ENCODE measurements around the gene TASP1.

The TASP1 gene

DNA sequence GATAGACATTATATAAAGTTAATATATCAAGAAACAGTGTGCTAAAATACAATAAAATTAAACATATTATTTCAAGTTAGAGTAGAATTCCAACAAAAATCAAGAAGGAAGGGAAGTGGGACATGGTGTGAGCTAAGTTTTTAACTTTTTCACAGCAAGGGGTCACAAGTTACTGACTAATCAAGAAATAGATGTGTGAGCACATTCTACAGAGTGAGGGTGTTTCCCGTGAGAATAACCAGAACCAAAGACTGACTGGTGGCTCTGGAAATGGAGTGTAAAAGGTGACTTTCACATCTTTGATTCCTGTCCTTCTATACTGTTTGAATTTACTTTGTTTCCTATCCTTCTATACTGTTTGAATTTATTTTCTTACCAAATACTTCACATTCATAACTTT is 206.6 kb downstream of the TASP1 start:
- peak; percentile 49 for FAIRE-seq

GRCh38 chr20:13430346-13431002 is 208.3 kb downstream of the TASP1 start:
- FAIRE-seq: no peak

DNA sequence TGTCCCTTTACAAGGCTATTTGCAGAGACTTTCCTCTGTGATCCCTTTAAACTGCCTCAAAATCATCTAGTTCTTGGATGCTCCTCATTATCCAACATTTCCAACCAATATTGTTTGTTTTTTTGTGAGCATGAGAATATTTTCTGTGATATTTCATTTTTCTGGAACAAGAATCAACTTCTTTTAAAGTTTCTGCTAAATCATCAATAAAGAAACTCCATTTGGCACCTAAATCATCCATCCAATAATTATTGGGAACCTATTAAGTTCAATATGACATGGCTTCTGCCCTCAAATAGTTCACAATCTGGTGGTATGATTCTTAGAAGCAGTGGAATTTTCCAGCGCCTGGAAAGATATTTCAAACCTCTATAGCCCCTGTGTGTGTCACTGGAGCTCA is 210.0 kb downstream of the TASP1 start:
- FAIRE-seq: no peak

DNA sequence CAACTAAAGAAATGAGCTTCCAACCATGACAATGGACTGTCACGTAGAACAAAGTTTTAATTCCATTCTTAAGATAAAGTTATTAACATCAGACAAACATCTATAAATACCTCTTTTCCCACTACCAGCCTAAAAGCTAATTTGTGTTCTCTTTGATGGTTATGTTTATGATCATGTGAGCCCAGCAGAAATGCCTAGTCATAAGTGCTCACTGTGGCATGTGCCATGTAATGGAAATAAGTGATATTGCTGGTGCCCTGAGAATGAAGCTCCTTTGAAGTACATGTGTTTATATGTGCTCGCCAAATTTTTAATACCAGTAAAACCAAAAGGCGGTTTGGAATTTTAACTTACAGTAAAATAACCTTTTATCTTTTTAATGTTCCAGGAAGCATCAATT is 211.9 kb downstream of the TASP1 start:
- FAIRE-seq: no peak

- no peak for FAIRE-seq
Observed at GRCh38 chr20:13425381-13426135, 213.2 kb downstream of the TASP1 start.

DNA sequence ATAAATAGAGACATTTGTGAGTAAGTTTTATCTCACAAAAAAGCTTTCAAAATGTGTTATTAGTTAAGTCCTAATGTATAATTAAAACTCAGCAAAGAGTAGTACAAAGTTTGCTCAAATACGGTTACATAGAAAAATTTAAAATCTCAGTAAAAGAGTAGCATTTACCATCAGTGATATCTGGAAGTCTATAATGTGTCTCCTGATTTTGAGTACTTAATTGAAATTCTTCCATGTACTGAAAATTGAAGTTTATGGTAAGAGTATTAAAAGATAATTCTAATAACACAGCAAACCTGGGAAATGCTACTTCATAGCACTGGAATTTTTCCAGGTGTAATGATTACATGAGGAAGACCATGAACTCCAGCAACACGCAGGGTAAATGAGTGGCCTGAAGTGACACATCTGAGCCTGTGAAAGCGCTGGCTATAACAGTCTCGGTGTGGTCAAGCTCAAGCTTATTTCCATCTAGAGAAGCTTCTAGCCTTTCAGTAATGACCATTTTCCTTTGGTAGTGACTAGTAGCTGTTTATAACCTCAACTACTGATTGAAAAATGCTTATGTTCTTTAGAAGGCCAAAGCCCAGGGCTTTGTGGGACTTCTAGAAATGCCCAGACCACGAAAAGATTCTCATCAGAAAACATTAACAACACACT is 214.4 kb downstream of the TASP1 start:
- FAIRE-seq: peak; percentile 69

DNA sequence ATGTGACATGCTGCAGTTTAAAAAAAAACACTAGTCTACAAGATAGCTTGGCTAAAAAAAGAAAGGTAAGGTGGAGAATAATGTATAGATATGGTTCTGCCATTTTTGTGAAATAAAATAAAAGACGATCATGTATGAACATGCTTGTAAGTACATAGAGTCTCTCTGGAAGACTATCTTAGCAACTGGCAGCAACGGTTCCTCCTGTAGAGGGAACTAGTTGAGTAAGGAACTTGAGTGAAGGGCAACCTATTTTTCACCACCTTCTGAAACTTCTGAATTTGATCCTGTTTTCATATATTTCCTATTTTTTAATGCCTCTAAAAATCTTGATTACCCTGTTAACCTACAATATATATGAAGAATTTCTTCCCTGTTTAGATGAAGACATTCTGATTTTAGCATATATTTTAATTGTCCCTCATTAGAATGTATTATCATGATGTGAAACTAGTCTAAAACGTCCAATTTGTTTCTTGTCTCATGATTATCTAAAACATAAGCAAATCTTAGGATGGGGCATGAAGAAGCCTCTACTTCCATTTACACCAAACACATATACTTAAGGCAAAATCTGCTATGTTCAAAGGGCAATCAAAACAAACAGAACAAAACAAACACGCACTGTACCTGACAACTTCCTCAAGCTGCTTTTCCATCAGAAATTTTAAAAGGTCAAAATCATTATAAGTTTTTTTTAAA is 215.1 kb downstream of the TASP1 start:
- FAIRE-seq: peak; percentile 18

DNA sequence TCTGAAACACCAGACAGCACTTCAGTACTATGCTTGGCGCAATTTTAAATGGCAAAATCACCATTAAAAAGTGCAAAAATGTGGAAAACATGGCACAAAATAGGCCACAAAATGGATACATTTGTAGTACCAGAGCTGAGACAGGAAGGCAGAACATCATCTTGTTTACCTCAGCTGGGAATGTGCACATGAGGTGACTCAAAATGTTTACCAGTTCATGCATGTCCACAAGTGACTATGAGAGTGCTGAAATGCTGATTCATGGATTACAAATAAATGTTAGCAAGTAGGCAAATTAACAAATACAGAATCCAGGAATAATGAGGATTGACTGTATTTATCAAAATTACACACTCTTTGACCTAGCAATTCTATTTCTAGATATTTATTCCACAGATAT is 216.1 kb downstream of the TASP1 start:
- no peak for FAIRE-seq

- FAIRE-seq: no peak
Observed at GRCh38 chr20:13420625-13421024, 218.1 kb downstream of the TASP1 start.

GRCh38 chr20:13419477-13419876 is 219.3 kb downstream of the TASP1 start:
- no peak for FAIRE-seq

GRCh38 chr20:13418263-13419229 is 220.2 kb downstream of the TASP1 start:
- no peak for FAIRE-seq

GRCh38 chr20:13416531-13416930 is 222.2 kb downstream of the TASP1 start:
- no peak for FAIRE-seq

GRCh38 chr20:13412806-13413445 is 225.8 kb downstream of the TASP1 start:
- FAIRE-seq: no peak

DNA sequence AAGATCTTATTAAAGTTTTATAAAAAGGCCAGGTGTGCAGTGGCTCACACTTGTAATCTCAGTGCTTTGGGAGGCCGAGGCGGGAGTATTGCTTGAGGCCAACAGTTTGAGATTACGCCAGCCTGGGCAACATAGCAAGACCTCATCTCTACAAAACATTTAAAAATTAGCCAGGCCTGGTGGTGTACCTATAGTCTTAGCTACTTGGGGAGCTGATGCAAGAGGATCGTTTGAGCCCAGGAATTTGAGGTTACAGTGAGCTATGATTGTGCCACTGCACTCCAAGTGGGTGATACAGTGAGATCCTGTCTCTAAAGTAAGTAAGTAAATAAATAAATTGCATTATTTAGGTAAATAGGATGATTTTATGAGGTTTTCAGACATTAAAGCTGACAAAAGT is 234.4 kb downstream of the TASP1 start:
- no peak for FAIRE-seq

- FAIRE-seq: no peak
Observed at GRCh38 chr20:13403453-13403852, 235.3 kb downstream of the TASP1 start.

- FAIRE-seq: no peak
Observed at GRCh38 chr20:13402986-13403385, 235.7 kb downstream of the TASP1 start.

- no peak for FAIRE-seq
Observed at GRCh38 chr20:13402171-13402760, 236.5 kb downstream of the TASP1 start.

DNA sequence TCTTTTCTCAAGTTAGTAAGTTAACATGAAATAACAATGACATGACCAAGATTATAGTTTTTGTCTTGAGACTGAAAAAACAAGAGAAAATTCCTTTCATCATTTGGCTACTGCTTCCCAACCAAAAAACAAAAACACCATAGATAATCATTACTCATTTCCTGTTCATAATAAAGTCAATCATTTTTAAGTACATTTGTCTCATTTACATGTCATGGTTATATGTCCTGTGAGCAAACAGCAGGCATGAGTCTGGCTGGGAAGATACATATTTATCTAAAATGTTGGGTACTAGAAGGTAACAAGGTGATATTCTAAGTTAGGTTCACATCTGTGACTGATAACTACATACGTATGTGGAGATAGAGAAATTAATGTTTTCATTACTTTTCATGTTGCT is 237.1 kb downstream of the TASP1 start:
- no peak for FAIRE-seq

- no peak for FAIRE-seq
Observed at GRCh38 chr20:13400453-13400852, 238.3 kb downstream of the TASP1 start.

DNA sequence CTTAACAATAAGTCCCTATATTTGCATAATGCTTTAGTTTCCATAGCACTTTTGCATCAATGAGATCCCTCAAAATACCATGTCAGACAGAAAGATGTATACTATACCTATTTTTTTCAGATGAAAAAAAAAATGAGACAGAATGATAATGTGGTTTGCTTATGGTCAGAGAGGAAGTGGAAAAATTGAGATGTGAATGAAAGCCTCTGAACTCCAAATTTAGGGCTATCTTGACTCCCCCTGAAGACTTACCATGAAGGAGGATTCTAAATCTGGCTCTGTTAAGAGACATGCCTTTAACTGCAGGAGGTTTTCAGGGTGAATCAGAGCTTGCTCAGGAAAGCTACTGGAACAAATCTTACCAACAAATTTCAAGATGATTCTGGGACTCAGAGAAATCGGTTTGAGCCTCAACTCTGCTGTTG is 241.4 kb downstream of the TASP1 start:
- FAIRE-seq: no peak

- FAIRE-seq: no peak
Observed at GRCh38 chr20:13396826-13397225, 241.9 kb downstream of the TASP1 start.
